ENCODE measurements around the gene RABGAP1L.

Gene RABGAP1L

GRCh38 chr1:174197088-174197487, 37.8 kb downstream of the RABGAP1L start:
- peak overlapping the region; percentile 66 for H3K4me3 ChIP-seq (ENCODE audit: low read length)
- peak overlapping the region; percentile 57 for H3K9ac ChIP-seq (ENCODE audit: low read length)
- H4K20me1 ChIP-seq (ENCODE audit: insufficient read depth, low read length) = no peaks in the 10 kb centered on the region; the same call in 1 of the 2 replicates
- H3K4me2 ChIP-seq (ENCODE audit: low read length) = peak overlapping the region; percentile 85
- H3K27ac ChIP-seq (ENCODE audit: low read length) = peak overlapping the region; percentile 64
- peaks cover 48% of the 10 kb centered on the region for H3K4me1 ChIP-seq (ENCODE audit: low read length)
- no peak overlapping the region for H2AFZ ChIP-seq (ENCODE audit: low read depth, low read length)
- H3K9me3 ChIP-seq (ENCODE audit: insufficient read depth, low read length) = no peaks in the 10 kb centered on the region
- H3K79me2 ChIP-seq (ENCODE audit: low read length) = peaks cover 83% of the 10 kb centered on the region
- peaks cover 23% of the 10 kb centered on the region for H3K36me3 ChIP-seq (replicated peaks; ENCODE audit: low read depth, low read length)
- TF ChIP-seq EZH2phosphoT487 (IDR thresholded peaks at IDR 0.05; ENCODE audit: low read depth) (no peak), CTCF (IDR thresholded peaks at IDR 0.05; ENCODE audit: low read depth, low read length) (no peak)
- no peaks in the 10 kb centered on the region for H3K27me3 ChIP-seq (ENCODE audit: low read depth, low read length)

- H3K4me2 ChIP-seq (ENCODE audit: low read length) = peak overlapping the region; percentile 85
- TF ChIP-seq CTCF (IDR thresholded peaks at IDR 0.05; ENCODE audit: low read depth, low read length) (no peak), EZH2phosphoT487 (IDR thresholded peaks at IDR 0.05; ENCODE audit: low read depth) (no peak)
- no peak overlapping the region for H2AFZ ChIP-seq (ENCODE audit: low read depth, low read length)
- peak overlapping the region; percentile 57 for H3K9ac ChIP-seq (ENCODE audit: low read length)
- peak overlapping the region; percentile 64 for H3K27ac ChIP-seq (ENCODE audit: low read length)
- no peaks in the 10 kb centered on the region for H3K27me3 ChIP-seq (ENCODE audit: low read depth, low read length)
- H3K9me3 ChIP-seq (ENCODE audit: insufficient read depth, low read length) = no peaks in the 10 kb centered on the region
- peaks cover 79% of the 10 kb centered on the region for H3K79me2 ChIP-seq (ENCODE audit: low read length)
- H4K20me1 ChIP-seq (ENCODE audit: insufficient read depth, low read length) = no peaks in the 10 kb centered on the region; the same call in 1 of the 2 replicates
- peaks cover 46% of the 10 kb centered on the region for H3K4me1 ChIP-seq (ENCODE audit: low read length)
- H3K36me3 ChIP-seq (replicated peaks; ENCODE audit: low read depth, low read length) = peaks cover 23% of the 10 kb centered on the region
- peak overlapping the region; percentile 66 for H3K4me3 ChIP-seq (ENCODE audit: low read length)
These were observed 38.2 kb downstream of the RABGAP1L start for GRCh38 chr1:174197547-174197946.

GRCh38 chr1:174198202-174198601, 38.9 kb downstream of the RABGAP1L start:
- Histone ChIP-seq H3K36me3 (replicated peaks; ENCODE audit: low read depth, low read length) (peaks cover 23% of the 10 kb centered on the region), H3K4me1 (ENCODE audit: low read length) (peaks cover 39% of the 10 kb centered on the region), H3K9me3 (ENCODE audit: insufficient read depth, low read length) (no peaks in the 10 kb centered on the region), H4K20me1 (ENCODE audit: insufficient read depth, low read length) (no peaks in the 10 kb centered on the region), H3K79me2 (ENCODE audit: low read length) (peaks cover 77% of the 10 kb centered on the region), H3K4me3 (ENCODE audit: low read length) (no peak overlapping the region), H3K4me2 (ENCODE audit: low read length) (peak overlapping the region; percentile 85; the same call in 1 of the 2 replicates), H3K9ac (ENCODE audit: low read length) (no peak overlapping the region), H3K27me3 (ENCODE audit: low read depth, low read length) (no peaks in the 10 kb centered on the region), H2AFZ (ENCODE audit: low read depth, low read length) (no peak overlapping the region), H3K27ac (ENCODE audit: low read length) (peak overlapping the region; percentile 64; the same call in 1 of the 2 replicates)
- TF ChIP-seq CTCF (IDR thresholded peaks at IDR 0.05; ENCODE audit: low read depth, low read length) = no peak
- TF ChIP-seq EZH2phosphoT487 (IDR thresholded peaks at IDR 0.05; ENCODE audit: low read depth) = no peak

DNA sequence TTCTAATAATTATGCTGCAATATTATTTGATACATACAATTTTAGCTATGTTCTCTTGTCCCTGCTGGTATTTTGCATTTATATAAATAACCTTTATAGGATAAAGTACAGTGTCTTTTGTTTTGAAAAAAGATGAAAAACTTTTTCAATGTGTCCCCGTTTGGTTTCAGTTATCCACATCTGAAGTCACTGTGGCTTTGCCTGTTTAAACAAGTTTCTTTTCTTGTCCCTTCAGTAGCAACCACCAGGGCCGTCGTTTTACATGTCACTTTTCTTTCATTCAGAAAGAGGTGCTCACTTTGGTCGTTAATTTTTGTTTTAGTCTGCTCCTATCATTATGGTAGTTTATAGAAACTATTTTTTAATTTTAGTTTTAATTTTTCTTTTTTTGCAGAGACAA, 41.4 kb downstream of the RABGAP1L start:
- Histone ChIP-seq H3K4me3 (ENCODE audit: low read length) (no peak overlapping the region), H3K79me2 (ENCODE audit: low read length) (peaks cover 84% of the 10 kb centered on the region)
- TF ChIP-seq CTCF (IDR thresholded peaks at IDR 0.05; ENCODE audit: low read depth, low read length) = no peak

More for the DNA sequence above, 41.4 kb downstream of the RABGAP1L start:
- Histone ChIP-seq H3K4me2 (ENCODE audit: low read length) (no peak overlapping the region), H3K36me3 (replicated peaks; ENCODE audit: low read depth, low read length) (peaks cover 27% of the 10 kb centered on the region), H3K27me3 (ENCODE audit: low read depth, low read length) (no peaks in the 10 kb centered on the region), H2AFZ (ENCODE audit: low read depth, low read length) (no peak overlapping the region), H3K27ac (ENCODE audit: low read length) (no peak overlapping the region), H4K20me1 (ENCODE audit: insufficient read depth, low read length) (no peaks in the 10 kb centered on the region), H3K9me3 (ENCODE audit: insufficient read depth, low read length) (peaks cover under 1% of the 10 kb centered on the region; the same call in 1 of the 2 replicates), H3K4me1 (ENCODE audit: low read length) (peaks cover 41% of the 10 kb centered on the region), H3K9ac (ENCODE audit: low read length) (no peak overlapping the region)
